ENCODE data around the gene CMIP.

GRCh38 chr16:81556715-81557284 is 112.2 kb downstream of the CMIP start:
- TF ChIP-seq GATA3 (IDR thresholded peaks at IDR 0.05; ENCODE audit: low read depth, low read length) (no peak), GATA2 (IDR thresholded peaks at IDR 0.05; ENCODE audit: low read depth, low read length) (no peak)

Data from SH-SY5Y (cell line).